ENCODE data around the gene VSIG4. TPM values are rescaled to one million over a fixed set of nuclear protein-coding genes. Genes with fewer than 3 reads are reported as not detected.

VSIG4 gene
- polyA plus RNA-seq, 3 donors = 10.2 to 56.8 (median 25.1) TPM

- Mint-ChIP-seq H3K9me3 (no peaks in the 10 kb centered on the region), H3K27me3 (ENCODE audit: low read depth in 3 of 3) (peaks cover 0 to 3% (median 0%) of the 10 kb centered on the region in 3 donors), H3K36me3 (peaks cover 0 to 8% of the 10 kb centered on the region in 2 donors), H3K4me1 (peaks cover 87% of the 10 kb centered on the region), H3K27ac (peak overlapping the region; percentile 91 to 97 (median 96)), H3K4me3 (peak overlapping the region in 1 of 2 donors; percentile 63)
- H3K79me2 ChIP-seq (ENCODE audit: insufficient read depth, low read length) = peaks cover 78% of the 10 kb centered on the region
- no peaks in the 10 kb centered on the region for H3K36me3 ChIP-seq (replicated peaks in 1 of 2; ENCODE audit: control insufficient read depth in 1 of 2, insufficient read depth in 2 of 2, low read length in 2 of 2)
- no peak for TF ChIP-seq CTCF (IDR thresholded peaks at IDR 0.05)
- H4K20me1 ChIP-seq (ENCODE audit: insufficient read depth, low read length) = no peaks in the 10 kb centered on the region
- peak overlapping the region; percentile 38 to 88 for H3K27ac ChIP-seq (ENCODE audit: low read depth in 1 of 2, low read length in 2 of 2)
- no peak overlapping the region for H2AFZ ChIP-seq (ENCODE audit: insufficient read depth, low read depth, low read length, poor library complexity, severe bottlenecking)
- H3K4me3 ChIP-seq (replicated peaks in 1 of 3; ENCODE audit: low read depth in 2 of 3, low read length in 3 of 3) = peak overlapping the region in 1 of 3 experiments; percentile 47
- no peaks in the 10 kb centered on the region for H3K9me3 ChIP-seq (replicated peaks in 1 of 2; ENCODE audit: control insufficient read depth in 1 of 2, insufficient read depth in 1 of 2, low read length in 2 of 2)
- H3K4me2 ChIP-seq (replicated peaks; ENCODE audit: extremely low read depth, low read length, poor library complexity, severe bottlenecking) = peak overlapping the region; percentile 60
- no peak for DNase-seq
- no peaks in the 10 kb centered on the region for H3K27me3 ChIP-seq (ENCODE audit: control insufficient read depth in 2 of 2, insufficient read depth in 2 of 2, low read length in 2 of 2)
- H3K9ac ChIP-seq (ENCODE audit: insufficient read depth, low read length, poor library complexity, severe bottlenecking) = no peak overlapping the region
- peaks cover 99 to 100% of the 10 kb centered on the region in 2 donors for H3K4me1 ChIP-seq (ENCODE audit: control insufficient read depth in 1 of 2, insufficient read depth in 2 of 2, low read length in 2 of 2)
- intact Hi-C loops (cut with micrococcal nuclease) = loop anchor here in 1 of 2 donors (10.0 kb wide), 1 partner anchor 325 kb away; no protein-coding TSS in a partner anchor
- WGBS (ENCODE audit: insufficient coverage) = no CpG with 5 or more reads among the region's 1 CpG
Observed at GRCh38 chrX:66000178-66000577, 39.7 kb downstream of the VSIG4 start.

- H3K9ac ChIP-seq (ENCODE audit: insufficient read depth, low read length, poor library complexity, severe bottlenecking) = no peak overlapping the region
- peaks cover 99 to 100% of the 10 kb centered on the region in 2 donors for H3K4me1 ChIP-seq (ENCODE audit: control insufficient read depth in 1 of 2, insufficient read depth in 2 of 2, low read length in 2 of 2)
- peak overlapping the region in 1 of 3 experiments; percentile 47 for H3K4me3 ChIP-seq (replicated peaks in 1 of 3; ENCODE audit: low read depth in 2 of 3, low read length in 3 of 3)
- no CpG with 5 or more reads among the region's 1 CpG for WGBS (ENCODE audit: insufficient coverage)
- Mint-ChIP-seq H3K9me3 (no peaks in the 10 kb centered on the region), H3K4me1 (peaks cover 87% of the 10 kb centered on the region), H3K4me3 (peak overlapping the region in 1 of 2 donors; percentile 30), H3K36me3 (peaks cover 0 to 4% of the 10 kb centered on the region in 2 donors), H3K27ac (peak overlapping the region; percentile 91 to 97 (median 96)), H3K27me3 (ENCODE audit: low read depth in 3 of 3) (peaks cover 0 to 3% (median 0%) of the 10 kb centered on the region in 3 donors)
- H3K27me3 ChIP-seq (ENCODE audit: control insufficient read depth in 2 of 2, insufficient read depth in 2 of 2, low read length in 2 of 2) = no peaks in the 10 kb centered on the region
- peak overlapping the region; percentile 60 for H3K4me2 ChIP-seq (replicated peaks; ENCODE audit: extremely low read depth, low read length, poor library complexity, severe bottlenecking)
- H2AFZ ChIP-seq (ENCODE audit: insufficient read depth, low read depth, low read length, poor library complexity, severe bottlenecking) = no peak overlapping the region
- no peak for DNase-seq
- H3K36me3 ChIP-seq (replicated peaks in 1 of 2; ENCODE audit: control insufficient read depth in 1 of 2, insufficient read depth in 2 of 2, low read length in 2 of 2) = no peaks in the 10 kb centered on the region
- TF ChIP-seq CTCF (IDR thresholded peaks at IDR 0.05) = no peak
- intact Hi-C loops (cut with micrococcal nuclease) = loop anchor here in 1 of 2 donors (10.0 kb wide), 1 partner anchor 325 kb away; no protein-coding TSS in a partner anchor
- no peaks in the 10 kb centered on the region for H4K20me1 ChIP-seq (ENCODE audit: insufficient read depth, low read length)
- no peaks in the 10 kb centered on the region for H3K9me3 ChIP-seq (replicated peaks in 1 of 2; ENCODE audit: control insufficient read depth in 1 of 2, insufficient read depth in 1 of 2, low read length in 2 of 2)
- peaks cover 73% of the 10 kb centered on the region for H3K79me2 ChIP-seq (ENCODE audit: insufficient read depth, low read length)
- peak overlapping the region; percentile 38 to 88 for H3K27ac ChIP-seq (ENCODE audit: low read depth in 1 of 2, low read length in 2 of 2)
Observed at GRCh38 chrX:65999563-66000148, 40.2 kb downstream of the VSIG4 start.
